ENCODE results near the gene LACTBL1. TPM values are rescaled to one million over a fixed set of nuclear protein-coding genes. Genes with fewer than 3 reads are reported as not detected.

Gene LACTBL1
- total RNA-seq, 1 donor from 2014 or later: not detected

- H3K27me3 Mint-ChIP-seq: peaks cover 15% of the 10 kb centered on the region
- no peak for TF ChIP-seq CTCF (IDR thresholded peaks at IDR 0.05)
- no peaks in the 10 kb centered on the region for H3K4me1 Mint-ChIP-seq
- no peak for DNase-seq
- H3K36me3 Mint-ChIP-seq (ENCODE audit: low read depth): no peaks in the 10 kb centered on the region
- H3K27ac Mint-ChIP-seq: no peak overlapping the region
- H3K9me3 Mint-ChIP-seq: no peaks in the 10 kb centered on the region
- ATAC-seq (ENCODE audit: low read depth): no peak
- ChIA-PET POLR2A (no interaction called here), CTCF (no interaction called here)
- intact Hi-C loops (cut with micrococcal nuclease): no loop called here
- H3K4me3 Mint-ChIP-seq: no peak overlapping the region
These were observed 14.1 kb downstream of the LACTBL1 start for GRCh38 chr1:22958556-22958955.

GRCh38 chr1:22957066-22957465 is 15.6 kb downstream of the LACTBL1 start:
- H3K27me3 Mint-ChIP-seq: peaks cover 15% of the 10 kb centered on the region
- POLR2A ChIA-PET: no interaction called here

GRCh38 chr1:22955146-22955545 is 17.5 kb downstream of the LACTBL1 start:
- ATAC-seq (ENCODE audit: low read depth) (no peak), DNase-seq (no peak)
- ChIA-PET CTCF (interaction anchor here (0.8 to 1.1 kb wide), 2 partner anchors 8 to 10 kb away, joined by 3 read pairs; no protein-coding TSS in a partner anchor), POLR2A (no interaction called here)
- Mint-ChIP-seq H3K4me1 (no peaks in the 10 kb centered on the region), H3K27me3 (peaks cover 24% of the 10 kb centered on the region), H3K36me3 (ENCODE audit: low read depth) (no peaks in the 10 kb centered on the region), H3K27ac (no peak overlapping the region), H3K9me3 (no peaks in the 10 kb centered on the region), H3K4me3 (no peak overlapping the region)
- TF ChIP-seq CTCF (IDR thresholded peaks at IDR 0.05): no peak
- intact Hi-C loops (cut with micrococcal nuclease): no loop called here

More at GRCh38 chr1:22957066-22957465, 15.6 kb downstream of the LACTBL1 start:
- DNase-seq (no peak), ATAC-seq (ENCODE audit: low read depth) (no peak)
- Mint-ChIP-seq H3K9me3 (no peaks in the 10 kb centered on the region), H3K36me3 (ENCODE audit: low read depth) (no peaks in the 10 kb centered on the region), H3K27ac (no peak overlapping the region), H3K4me3 (no peak overlapping the region), H3K4me1 (no peaks in the 10 kb centered on the region)
- CTCF ChIA-PET: interaction anchor here (1.0 kb wide), 1 partner anchor 8 kb away, joined by 3 read pairs; no protein-coding TSS in a partner anchor
- intact Hi-C loops (cut with micrococcal nuclease): no loop called here
- TF ChIP-seq CTCF (IDR thresholded peaks at IDR 0.05): no peak

GRCh38 chr1:22953740-22954141 is 18.9 kb downstream of the LACTBL1 start:
- no peaks in the 10 kb centered on the region for H3K4me1 Mint-ChIP-seq
- H3K27me3 Mint-ChIP-seq: peaks cover 25% of the 10 kb centered on the region
- ChIA-PET POLR2A (no interaction called here), CTCF (no interaction called here)
- no peak for ATAC-seq (ENCODE audit: low read depth)
- no peaks in the 10 kb centered on the region for H3K9me3 Mint-ChIP-seq
- H3K27ac Mint-ChIP-seq: no peak overlapping the region
- no peak for DNase-seq
- no peak overlapping the region for H3K4me3 Mint-ChIP-seq
- intact Hi-C loops (cut with micrococcal nuclease): no loop called here
- no peaks in the 10 kb centered on the region for H3K36me3 Mint-ChIP-seq (ENCODE audit: low read depth)
- no peak for TF ChIP-seq CTCF (IDR thresholded peaks at IDR 0.05)

GRCh38 chr1:22953057-22953739 is 19.5 kb downstream of the LACTBL1 start:
- Mint-ChIP-seq H3K4me3 (no peak overlapping the region), H3K9me3 (no peaks in the 10 kb centered on the region), H3K27ac (no peak overlapping the region), H3K4me1 (no peaks in the 10 kb centered on the region), H3K27me3 (peaks cover 31% of the 10 kb centered on the region), H3K36me3 (ENCODE audit: low read depth) (no peaks in the 10 kb centered on the region)
- intact Hi-C loops (cut with micrococcal nuclease): no loop called here
- ChIA-PET POLR2A (no interaction called here), CTCF (no interaction called here)
- DNase-seq (no peak), ATAC-seq (ENCODE audit: low read depth) (no peak)
- no peak for TF ChIP-seq CTCF (IDR thresholded peaks at IDR 0.05)

Measured in activated B cell treated with CpG ODN at 0.5 μM for 24 hours (primary cell).